ENCODE results near the gene FSCN2.

GRCh38 chr17:81547614-81547982 is 19.4 kb downstream of the FSCN2 start:
- TF ChIP-seq, protein P1, sequence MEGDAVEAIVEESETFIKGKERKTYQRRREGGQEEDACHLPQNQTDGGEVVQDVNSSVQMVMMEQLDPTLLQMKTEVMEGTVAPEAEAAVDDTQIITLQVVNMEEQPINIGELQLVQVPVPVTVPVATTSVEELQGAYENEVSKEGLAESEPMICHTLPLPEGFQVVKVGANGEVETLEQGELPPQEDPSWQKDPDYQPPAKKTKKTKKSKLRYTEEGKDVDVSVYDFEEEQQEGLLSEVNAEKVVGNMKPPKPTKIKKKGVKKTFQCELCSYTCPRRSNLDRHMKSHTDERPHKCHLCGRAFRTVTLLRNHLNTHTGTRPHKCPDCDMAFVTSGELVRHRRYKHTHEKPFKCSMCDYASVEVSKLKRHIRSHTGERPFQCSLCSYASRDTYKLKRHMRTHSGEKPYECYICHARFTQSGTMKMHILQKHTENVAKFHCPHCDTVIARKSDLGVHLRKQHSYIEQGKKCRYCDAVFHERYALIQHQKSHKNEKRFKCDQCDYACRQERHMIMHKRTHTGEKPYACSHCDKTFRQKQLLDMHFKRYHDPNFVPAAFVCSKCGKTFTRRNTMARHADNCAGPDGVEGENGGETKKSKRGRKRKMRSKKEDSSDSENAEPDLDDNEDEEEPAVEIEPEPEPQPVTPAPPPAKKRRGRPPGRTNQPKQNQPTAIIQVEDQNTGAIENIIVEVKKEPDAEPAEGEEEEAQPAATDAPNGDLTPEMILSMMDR (IDR thresholded peaks at IDR 0.05 in 4 of 5, conservative IDR thresholded peaks at IDR 0.05 in 1 of 5) = no peak
- TF ChIP-seq POLR2A (IDR thresholded peaks at IDR 0.05) = no peak
